HEK293 (cell line): ENCODE results near the gene MID1IP1.

Source experiments
- CTCF ChIA-PET: fragments of 350-600 bp; formaldehyde crosslinking; extraction: SDS; loops from one replicate; lab custom pipeline; 2021; ENCODE audit warnings: antibody characterized with exemption; lab: Yijun Ruan, JAX
- POLR2A ChIA-PET: fragments of 300-600 bp; formaldehyde crosslinking; extraction: SDS; loops from one replicate; lab custom pipeline; 2020; ENCODE audit warnings: antibody characterized with exemption, inconsistent platforms; lab: Yijun Ruan, JAX
- H3K27ac ChIP-seq: fragments of 200-500 bp; sonication (Bioruptor generic); 2 replicates; pipeline ENCODE4 v1.5.1; 2014; ENCODE audit warnings: low read depth, low read length, control low read depth, inconsistent platforms; ENCODE audit errors: extremely low read depth
- H3K36me3 ChIP-seq, 2 experiments: fragments of 200-500 bp in 1 of 2; sonication (Bioruptor generic) in 1 of 2; 1 replicate in 1 of 2; 2 replicates in 1 of 2; pipeline ENCODE4 v1.5.1; 2014 to 2017; ENCODE audit warnings: inconsistent platforms in 2 of 2, low read length in 2 of 2; ENCODE audit not compliant: control insufficient read depth in 2 of 2, insufficient read depth in 1 of 2
- H3K4me1 ChIP-seq: fragments of 200-500 bp; sonication (Bioruptor generic); 2 replicates; pipeline ENCODE4 v1.5.1; 2014; ENCODE audit warnings: mild to moderate bottlenecking, low read length, inconsistent platforms; ENCODE audit not compliant: control insufficient read depth, insufficient read depth
- H3K4me3 ChIP-seq: 2 replicates; pipeline ENCODE4 v1.5.1; 2011; ENCODE audit warnings: low read depth, mild to moderate bottlenecking, control low read depth, low read length, moderate library complexity
- H3K9me3 ChIP-seq: fragments of 200-500 bp; sonication (Bioruptor generic); 2 replicates; pipeline ENCODE4 v1.5.1; 2014; ENCODE audit warnings: low read depth, low read length, inconsistent platforms; ENCODE audit not compliant: control insufficient read depth, insufficient read depth
- GFI1B ChIP-seq: fragments of 450-650 bp; formaldehyde crosslinking; IDR thresholded peaks from 2 replicates; pipeline ENCODE4 v1.5.1; 2016; ENCODE audit warnings: missing biosample characterization, missing genetic modification characterization
- KLF1 ChIP-seq: fragments of 450-650 bp; formaldehyde crosslinking; IDR thresholded peaks from 2 replicates; pipeline ENCODE4 v1.5.1; 2016; ENCODE audit warnings: missing biosample characterization, missing genetic modification characterization
- OSR2 ChIP-seq: fragments of 450-650 bp; formaldehyde crosslinking; IDR thresholded peaks from 2 replicates; pipeline ENCODE4 v1.5.1; 2016; ENCODE audit warnings: missing biosample characterization, missing genetic modification characterization
- OVOL3 ChIP-seq: fragments of 450-650 bp; formaldehyde crosslinking; IDR thresholded peaks from 2 replicates; pipeline ENCODE4 v1.5.1; 2016; ENCODE audit warnings: missing biosample characterization, missing genetic modification characterization
- SP2 ChIP-seq: fragments of 450-650 bp; formaldehyde crosslinking; IDR thresholded peaks from 2 replicates; pipeline ENCODE4 v1.5.1; 2016; ENCODE audit warnings: missing biosample characterization, missing genetic modification characterization
- TRIM28 ChIP-seq: IDR thresholded peaks from 2 replicates; pipeline ENCODE4 v1.6.1; 2011; ENCODE audit warnings: low read length, control low read depth, borderline replicate concordance
- ZBTB20 ChIP-seq: fragments of 450-650 bp; formaldehyde crosslinking; IDR thresholded peaks from 2 replicates; pipeline ENCODE4 v1.5.1; 2016; ENCODE audit warnings: missing biosample characterization, missing genetic modification characterization
- ZEB2 ChIP-seq: fragments of 450-650 bp; formaldehyde crosslinking; IDR thresholded peaks from 2 replicates; pipeline ENCODE4 v1.5.1; 2016; ENCODE audit warnings: missing biosample characterization, missing genetic modification characterization
- ZNF10 ChIP-seq: fragments of 450-650 bp; formaldehyde crosslinking; IDR thresholded peaks from 2 replicates; pipeline ENCODE4 v1.5.1; 2017; ENCODE audit warnings: missing biosample characterization, missing genetic modification characterization
- ZNF138 ChIP-seq: fragments of 450-650 bp; formaldehyde crosslinking; IDR thresholded peaks from 2 replicates; pipeline ENCODE4 v1.5.1; 2016; ENCODE audit warnings: missing biosample characterization, missing genetic modification characterization, borderline replicate concordance
- ZNF169 ChIP-seq: fragments of 450-650 bp; formaldehyde crosslinking; IDR thresholded peaks from 2 replicates; pipeline ENCODE4 v1.5.1; 2016; ENCODE audit warnings: missing biosample characterization, missing genetic modification characterization
- ZNF174 ChIP-seq: fragments of 450-650 bp; formaldehyde crosslinking; IDR thresholded peaks from 2 replicates; pipeline ENCODE4 v1.5.0; 2017; ENCODE audit warnings: missing biosample characterization, mild to moderate bottlenecking, missing genetic modification characterization
- ZNF175 ChIP-seq: fragments of 450-650 bp; formaldehyde crosslinking; IDR thresholded peaks from 2 replicates; pipeline ENCODE4 v1.5.1; 2016; ENCODE audit warnings: missing biosample characterization, missing genetic modification characterization
- ZNF211 ChIP-seq: fragments of 450-650 bp; formaldehyde crosslinking; IDR thresholded peaks from 2 replicates; pipeline ENCODE4 v1.5.1; 2016; ENCODE audit warnings: low read depth, missing biosample characterization, missing genetic modification characterization
- ZNF292 ChIP-seq: fragments of 450-650 bp; formaldehyde crosslinking; IDR thresholded peaks from 2 replicates; pipeline ENCODE4 v1.5.1; 2016; ENCODE audit warnings: low read depth, missing biosample characterization, missing genetic modification characterization, borderline replicate concordance
- ZNF350 ChIP-seq: fragments of 450-650 bp; formaldehyde crosslinking; IDR thresholded peaks from 2 replicates; pipeline ENCODE4 v1.5.0; 2017; ENCODE audit warnings: missing biosample characterization, mild to moderate bottlenecking, missing genetic modification characterization
- ZNF48 ChIP-seq: fragments of 450-650 bp; formaldehyde crosslinking; IDR thresholded peaks from 2 replicates; pipeline ENCODE4 v1.5.1; 2016; ENCODE audit warnings: missing biosample characterization, missing genetic modification characterization
- ZNF530 ChIP-seq: fragments of 450-650 bp; formaldehyde crosslinking; IDR thresholded peaks from 2 replicates; pipeline ENCODE4 v1.5.1; 2016; ENCODE audit warnings: low read depth, missing biosample characterization, missing genetic modification characterization
- ZNF544 ChIP-seq: fragments of 450-650 bp; formaldehyde crosslinking; IDR thresholded peaks from 2 replicates; pipeline ENCODE4 v1.5.0; 2017; ENCODE audit warnings: missing biosample characterization, missing genetic modification characterization
- ZNF548 ChIP-seq: fragments of 450-650 bp; formaldehyde crosslinking; IDR thresholded peaks from 2 replicates; pipeline ENCODE4 v1.5.1; 2016; ENCODE audit warnings: missing biosample characterization, missing genetic modification characterization
- ZNF610 ChIP-seq: fragments of 450-650 bp; formaldehyde crosslinking; IDR thresholded peaks from 2 replicates; pipeline ENCODE4 v1.5.1; 2016; ENCODE audit warnings: missing biosample characterization, missing genetic modification characterization, borderline replicate concordance
- ZNF626 ChIP-seq: fragments of 450-650 bp; sonication (Bioruptor Pico); formaldehyde crosslinking; IDR thresholded peaks from 2 replicates; pipeline ENCODE4 v1.5.1; 2018; ENCODE audit warnings: missing biosample characterization, missing genetic modification characterization, inconsistent platforms
- ZNF677 ChIP-seq: fragments of 450-650 bp; IDR thresholded peaks from 2 replicates; pipeline ENCODE4 v1.5.0; 2018; ENCODE audit warnings: missing biosample characterization, mild to moderate bottlenecking, missing genetic modification characterization, moderate library complexity
- ZNF747 ChIP-seq: fragments of 450-650 bp; formaldehyde crosslinking; IDR thresholded peaks from 2 replicates; pipeline ENCODE4 v1.5.1; 2016; ENCODE audit warnings: missing biosample characterization, missing genetic modification characterization
- ZNF776 ChIP-seq: fragments of 450-650 bp; formaldehyde crosslinking; IDR thresholded peaks from 2 replicates; pipeline ENCODE4 v1.5.0; 2017; ENCODE audit warnings: missing biosample characterization, missing genetic modification characterization, borderline replicate concordance
- ZNF837 ChIP-seq: fragments of 450-650 bp; formaldehyde crosslinking; IDR thresholded peaks from 2 replicates; pipeline ENCODE4 v1.5.1; 2016; ENCODE audit warnings: missing biosample characterization, missing genetic modification characterization
- ZSCAN30 ChIP-seq: fragments of 450-650 bp; IDR thresholded peaks from 2 replicates; pipeline ENCODE4 v1.5.1; 2018; ENCODE audit warnings: missing biosample characterization, mild to moderate bottlenecking, missing genetic modification characterization, moderate library complexity
- TF ChIP-seq, protein P1 (sequence below): fragments of 450-650 bp; formaldehyde crosslinking; optimal IDR thresholded peaks from 2 replicates; pipeline ENCODE3; 2016; ENCODE audit warnings: missing biosample characterization, mild to moderate bottlenecking, missing genetic modification characterization
- TF ChIP-seq, protein P2 (sequence below): fragments of 450-650 bp; formaldehyde crosslinking; IDR thresholded peaks from 2 replicates; pipeline ENCODE4 v1.5.1; 2017; ENCODE audit warnings: missing biosample characterization, missing genetic modification characterization

The MID1IP1 gene

DNA sequence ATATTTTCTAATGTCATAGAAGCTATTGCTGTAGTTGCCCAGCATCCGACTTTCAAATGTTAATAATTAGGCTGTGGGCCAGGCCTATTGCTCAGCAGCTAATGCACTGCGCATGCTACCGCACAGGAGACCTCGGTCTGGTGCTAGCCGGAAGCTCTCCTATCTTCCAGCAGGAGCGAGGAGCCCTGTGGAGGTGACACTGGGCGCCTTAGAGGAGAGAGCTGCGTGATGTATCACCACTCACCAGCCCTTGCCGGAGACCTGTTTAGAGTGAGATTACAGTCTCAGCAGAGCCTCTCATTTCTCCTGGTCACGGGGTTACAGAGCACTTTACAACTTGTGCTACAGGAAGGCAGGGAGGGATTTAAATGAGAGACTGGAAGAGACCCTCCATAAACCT, 31.1 kb upstream of the MID1IP1 start (continued):
- no peak for TF ChIP-seq ZNF610 (tag by site-specific recombination)
- TF ChIP-seq ZNF292 (tag by site-specific recombination), result no peak

DNA sequence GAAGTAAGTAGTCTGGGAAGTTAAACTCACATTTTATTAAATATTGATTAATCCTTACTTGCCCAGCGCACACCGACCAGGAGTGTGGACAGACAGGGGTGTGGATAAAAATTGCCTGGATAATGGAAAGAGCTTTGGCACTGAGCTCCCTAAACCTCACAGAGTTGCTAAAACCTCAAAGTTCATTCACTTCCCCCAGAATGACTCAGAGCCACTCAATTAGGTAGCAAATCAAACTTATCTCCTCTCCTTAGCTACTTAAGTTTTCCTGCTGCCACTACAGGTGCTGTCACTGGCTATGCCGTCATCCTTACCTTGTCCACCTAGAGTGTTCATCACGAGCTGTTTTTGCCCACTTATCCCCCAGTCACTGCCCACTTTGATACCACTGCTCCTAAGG, 27.0 kb upstream of the MID1IP1 start:
- no peaks in the 10 kb centered on the region for H3K36me3 ChIP-seq
- H3K4me1 ChIP-seq, result no peaks in the 10 kb centered on the region
- no peak for TF ChIP-seq ZNF169 (tag by site-specific recombination)
- no peak for TF ChIP-seq ZNF544 (tag by site-specific recombination)
- no peak for TF ChIP-seq ZNF350 (tag by site-specific recombination)
- TF ChIP-seq ZSCAN30 (tag by site-specific recombination), result no peak
- no peak for TF ChIP-seq GFI1B (tag by site-specific recombination)
- TF ChIP-seq KLF1 (tag by site-specific recombination), result no peak
- no peak for TF ChIP-seq ZNF211 (tag by site-specific recombination)
- TF ChIP-seq ZNF548, result no peak
- no peak for TF ChIP-seq ZNF174 (tag by site-specific recombination)
- TF ChIP-seq ZNF10 (tag by site-specific recombination), result no peak
- TF ChIP-seq TRIM28, result no peak
- ChIA-PET CTCF (interaction anchor here (1.3 kb wide), 1 partner anchor 378 kb away, joined by 5 read pairs; no protein-coding TSS in a partner anchor), POLR2A (no interaction called here)
- no peak overlapping the region for H3K4me3 ChIP-seq
- H3K9me3 ChIP-seq, result no peaks in the 10 kb centered on the region; the same call in 1 of the 2 replicates
- H3K27ac ChIP-seq, result no peak overlapping the region

DNA sequence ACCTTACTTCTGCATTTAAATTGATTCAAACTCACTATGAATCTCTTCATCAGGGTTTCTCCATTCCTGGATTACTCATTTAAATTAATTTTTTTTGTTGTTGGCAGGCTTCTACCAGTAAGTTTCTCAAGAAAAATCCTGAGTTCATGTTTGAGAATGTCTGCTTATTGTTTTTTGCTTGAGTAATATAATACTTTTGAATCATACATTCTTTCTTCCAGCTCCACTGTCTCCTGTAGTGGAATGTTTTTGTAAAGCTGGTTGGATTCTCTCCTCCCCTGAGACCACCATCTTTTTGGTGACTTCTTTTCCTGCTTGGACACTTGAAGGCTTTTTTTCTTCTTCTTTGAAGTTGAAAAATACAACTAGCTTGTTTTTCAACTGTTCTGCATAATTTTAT, 4.3 kb upstream of the MID1IP1 start:
- ChIA-PET POLR2A (no interaction called here), CTCF (no interaction called here)
- TF ChIP-seq ZBTB20 (tag by site-specific recombination) (no peak), ZNF48 (tag by site-specific recombination) (no peak), SP2 (tag by site-specific recombination) (no peak), ZNF138 (no peak), ZNF776 (no peak), OVOL3 (tag by site-specific recombination) (no peak), ZNF530 (no peak), ZNF837 (tag by site-specific recombination) (no peak), OSR2 (tag by site-specific recombination) (no peak), ZNF626 (tag by site-specific recombination) (no peak), ZNF211 (tag by site-specific recombination) (no peak), ZNF175 (tag by site-specific recombination) (no peak), ZNF747 (tag by site-specific recombination) (no peak), ZNF677 (tag by site-specific recombination) (no peak), ZEB2 (tag by site-specific recombination) (no peak)
- TF ChIP-seq, protein P1, sequence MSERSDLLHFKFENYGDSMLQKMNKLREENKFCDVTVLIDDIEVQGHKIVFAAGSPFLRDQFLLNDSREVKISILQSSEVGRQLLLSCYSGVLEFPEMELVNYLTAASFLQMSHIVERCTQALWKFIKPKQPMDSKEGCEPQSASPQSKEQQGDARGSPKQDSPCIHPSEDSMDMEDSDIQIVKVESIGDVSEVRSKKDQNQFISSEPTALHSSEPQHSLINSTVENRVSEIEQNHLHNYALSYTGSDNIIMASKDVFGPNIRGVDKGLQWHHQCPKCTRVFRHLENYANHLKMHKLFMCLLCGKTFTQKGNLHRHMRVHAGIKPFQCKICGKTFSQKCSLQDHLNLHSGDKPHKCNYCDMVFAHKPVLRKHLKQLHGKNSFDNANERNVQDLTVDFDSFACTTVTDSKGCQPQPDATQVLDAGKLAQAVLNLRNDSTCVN (tag by site-specific recombination), result no peak
- TF ChIP-seq, protein P2, sequence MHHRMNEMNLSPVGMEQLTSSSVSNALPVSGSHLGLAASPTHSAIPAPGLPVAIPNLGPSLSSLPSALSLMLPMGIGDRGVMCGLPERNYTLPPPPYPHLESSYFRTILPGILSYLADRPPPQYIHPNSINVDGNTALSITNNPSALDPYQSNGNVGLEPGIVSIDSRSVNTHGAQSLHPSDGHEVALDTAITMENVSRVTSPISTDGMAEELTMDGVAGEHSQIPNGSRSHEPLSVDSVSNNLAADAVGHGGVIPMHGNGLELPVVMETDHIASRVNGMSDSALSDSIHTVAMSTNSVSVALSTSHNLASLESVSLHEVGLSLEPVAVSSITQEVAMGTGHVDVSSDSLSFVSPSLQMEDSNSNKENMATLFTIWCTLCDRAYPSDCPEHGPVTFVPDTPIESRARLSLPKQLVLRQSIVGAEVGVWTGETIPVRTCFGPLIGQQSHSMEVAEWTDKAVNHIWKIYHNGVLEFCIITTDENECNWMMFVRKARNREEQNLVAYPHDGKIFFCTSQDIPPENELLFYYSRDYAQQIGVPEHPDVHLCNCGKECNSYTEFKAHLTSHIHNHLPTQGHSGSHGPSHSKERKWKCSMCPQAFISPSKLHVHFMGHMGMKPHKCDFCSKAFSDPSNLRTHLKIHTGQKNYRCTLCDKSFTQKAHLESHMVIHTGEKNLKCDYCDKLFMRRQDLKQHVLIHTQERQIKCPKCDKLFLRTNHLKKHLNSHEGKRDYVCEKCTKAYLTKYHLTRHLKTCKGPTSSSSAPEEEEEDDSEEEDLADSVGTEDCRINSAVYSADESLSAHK, result no peak
- no peak overlapping the region for H3K27ac ChIP-seq
- H3K4me3 ChIP-seq, result no peak overlapping the region
- H3K4me1 ChIP-seq, result no peaks in the 10 kb centered on the region
- H3K9me3 ChIP-seq, result no peaks in the 10 kb centered on the region
- no peaks in the 10 kb centered on the region for H3K36me3 ChIP-seq
